IMR-90 (cell line): Measurements from ENCODE around the gene PTTG1IP2. TPM values are rescaled to one million over a fixed set of nuclear protein-coding genes. Genes with fewer than 3 reads are reported as not detected.

Experiments
- ATAC-seq: fragments of 200-7000 bp; cut with Tn5 transposase; 2 replicates; pipeline ENCODE4 v1.9.1; 2020; ENCODE audit warnings: low read depth, mild to moderate bottlenecking, moderate library complexity
- BruUV-seq: library from RNA; stranded (reverse); fragments of 400-500 nt; replicated peaks from 2 replicates; lab custom pipeline; 2021; lab: Mats Ljungman, UMichigan
- CTCF ChIA-PET: fragments of 300-600 bp; formaldehyde crosslinking; extraction: SDS; loops from one replicate; lab custom pipeline; 2021; ENCODE audit warnings: antibody characterized with exemption; lab: Yijun Ruan, JAX
- POLR2A ChIA-PET: fragments of 300-600 bp; sonication (Branson Sonifier 250); formaldehyde crosslinking; loops from one replicate; lab custom pipeline; 2022; ENCODE audit warnings: antibody characterized with exemption; ENCODE audit not compliant: unreplicated experiment; lab: Charles Lee
- DNase-seq: peaks from one replicate; pipeline ENCODE4 v3.0.0; 2013
- H2AFZ ChIP-seq: replicated peaks from 2 replicates; pipeline ENCODE3; 2013; ENCODE audit warnings: low read length, mild to moderate bottlenecking; ENCODE audit not compliant: poor library complexity
- H2AK5ac ChIP-seq: 2 replicates; pipeline ENCODE4 v1.6.1; 2013; ENCODE audit warnings: low read depth, low read length, inconsistent platforms
- H2AK9ac ChIP-seq: replicated peaks from 2 replicates; pipeline ENCODE3; 2013; ENCODE audit warnings: mild to moderate bottlenecking, low read depth, low read length, moderate library complexity; ENCODE audit not compliant: poor library complexity
- H2BK120ac ChIP-seq: 2 replicates; pipeline ENCODE4 v1.6.1; 2013; ENCODE audit warnings: low read depth, low read length, inconsistent platforms
- H2BK15ac ChIP-seq: 3 replicates; pipeline ENCODE4 v1.6.1; 2013; ENCODE audit warnings: low read depth, low read length, inconsistent platforms
- H2BK20ac ChIP-seq: 2 replicates; pipeline ENCODE4 v1.6.1; 2013; ENCODE audit warnings: low read depth, mild to moderate bottlenecking, inconsistent platforms, low read length, moderate library complexity
- H2BK5ac ChIP-seq: 2 replicates; pipeline ENCODE4 v1.6.1; 2013; ENCODE audit warnings: mild to moderate bottlenecking, low read depth, low read length, inconsistent platforms; ENCODE audit not compliant: poor library complexity, severe bottlenecking
- H3K14ac ChIP-seq: replicated peaks from 2 replicates; pipeline ENCODE4 v1.6.1; 2013; ENCODE audit warnings: low read depth, low read length, inconsistent platforms
- H3K18ac ChIP-seq: 2 replicates; pipeline ENCODE4 v1.6.1; 2013; ENCODE audit warnings: low read depth, low read length, control low read depth
- H3K23ac ChIP-seq: 2 replicates; pipeline ENCODE4 v1.6.1; 2013; ENCODE audit warnings: low read depth, low read length, inconsistent platforms
- H3K27ac ChIP-seq: 2 replicates; pipeline ENCODE4 v1.5.1; 2013; ENCODE audit warnings: mild to moderate bottlenecking, control low read depth, low read length; ENCODE audit not compliant: insufficient read depth
- H3K27me3 ChIP-seq: 2 replicates; pipeline ENCODE4 v1.6.1; 2013; ENCODE audit warnings: low read length; ENCODE audit not compliant: control insufficient read depth, insufficient read depth
- H3K36me3 ChIP-seq: 2 replicates; pipeline ENCODE4 v1.6.1; 2013; ENCODE audit warnings: low read length, mixed read lengths; ENCODE audit not compliant: control insufficient read depth, insufficient read depth
- H3K4ac ChIP-seq: 2 replicates; pipeline ENCODE4 v1.6.1; 2013; ENCODE audit warnings: low read depth, low read length, inconsistent platforms
- H3K4me1 ChIP-seq: 2 replicates; pipeline ENCODE4 v1.6.1; 2013; ENCODE audit warnings: low read length, mixed read lengths; ENCODE audit not compliant: control insufficient read depth, insufficient read depth
- H3K4me2 ChIP-seq: 2 replicates; pipeline ENCODE4 v1.6.1; 2013; ENCODE audit warnings: low read depth, mild to moderate bottlenecking, control low read depth, low read length, moderate library complexity
- H3K4me3 ChIP-seq: 2 replicates; pipeline ENCODE4 v1.5.1; 2013; ENCODE audit warnings: low read depth, mild to moderate bottlenecking, control low read depth, low read length, moderate library complexity; ENCODE audit not compliant: insufficient read depth
- H3K56ac ChIP-seq: 2 replicates; pipeline ENCODE4 v1.6.1; 2013; ENCODE audit warnings: low read length, inconsistent platforms; ENCODE audit not compliant: insufficient read depth; ENCODE audit errors: extremely low read depth
- H3K79me1 ChIP-seq, 2 experiments: 2 replicates each; pipeline ENCODE4 v1.6.1; 2013; ENCODE audit warnings: low read length in 2 of 2, inconsistent platforms in 1 of 2, low read depth in 1 of 2
- H3K9ac ChIP-seq: 2 replicates; pipeline ENCODE4 v1.6.1; 2013; ENCODE audit warnings: low read depth, low read length, control low read depth
- H3K9me1 ChIP-seq: 2 replicates; pipeline ENCODE4 v1.6.1; 2013; ENCODE audit warnings: low read length, inconsistent platforms; ENCODE audit not compliant: insufficient read depth
- H3K9me3 ChIP-seq: 2 replicates; pipeline ENCODE4 v1.6.1; 2013; ENCODE audit warnings: low read length; ENCODE audit not compliant: control insufficient read depth, insufficient read depth
- H4K20me1 ChIP-seq: 2 replicates; pipeline ENCODE4 v1.6.1; 2013; ENCODE audit warnings: low read length, inconsistent platforms; ENCODE audit not compliant: insufficient read depth
- H4K5ac ChIP-seq: 2 replicates; pipeline ENCODE4 v1.6.1; 2013; ENCODE audit warnings: mild to moderate bottlenecking, low read depth, low read length, control low read depth
- H4K8ac ChIP-seq, 2 experiments: 2 replicates each; pipeline ENCODE4 v1.6.1; 2013; ENCODE audit warnings: low read depth in 2 of 2, low read length in 2 of 2, control low read depth in 1 of 2, inconsistent platforms in 1 of 2
- H4K91ac ChIP-seq: 2 replicates; pipeline ENCODE4 v1.6.1; 2013; ENCODE audit warnings: low read depth, low read length, inconsistent platforms; ENCODE audit not compliant: insufficient read depth
- BHLHE40 ChIP-seq: fragments of 150-350 bp; IDR thresholded peaks from 2 replicates; pipeline ENCODE4 v1.6.1; 2016; ENCODE audit warnings: mild to moderate bottlenecking, low read depth, low read length
- CEBPB ChIP-seq: IDR thresholded peaks from 2 replicates; pipeline ENCODE4 v1.6.1; 2012; ENCODE audit warnings: low read depth, low read length, improper control_type of control experiment
- CHD1 ChIP-seq: IDR thresholded peaks from 2 replicates; pipeline ENCODE4 v1.6.1; 2012; ENCODE audit warnings: low read depth, low read length, improper control_type of control experiment
- CTCF ChIP-seq: conservative IDR thresholded peaks from 2 replicates; pipeline ENCODE4 v1.5.1; 2012; ENCODE audit warnings: mild to moderate bottlenecking, low read depth, low read length, improper control_type of control experiment
- FOS ChIP-seq: fragments of 150-350 bp; IDR thresholded peaks from 2 replicates; pipeline ENCODE4 v1.6.1; 2016; ENCODE audit warnings: low read depth, low read length
- MAFK ChIP-seq: IDR thresholded peaks from 2 replicates; pipeline ENCODE4 v1.6.1; 2012; ENCODE audit warnings: low read depth, low read length, improper control_type of control experiment
- MAZ ChIP-seq: IDR thresholded peaks from 2 replicates; pipeline ENCODE4 v1.6.1; 2012; ENCODE audit warnings: low read depth, mild to moderate bottlenecking, low read length, improper control_type of control experiment, moderate library complexity, borderline replicate concordance
- MXI1 ChIP-seq: IDR thresholded peaks from 2 replicates; pipeline ENCODE4 v1.6.1; 2012; ENCODE audit warnings: low read depth, mild to moderate bottlenecking, low read length, moderate library complexity, borderline replicate concordance
- NFE2L2 ChIP-seq: fragments of 150-350 bp; IDR thresholded peaks from 2 replicates; pipeline ENCODE4 v1.6.1; 2016; ENCODE audit warnings: low read depth, mild to moderate bottlenecking, low read length
- POLR2A ChIP-seq: IDR thresholded peaks from 2 replicates; pipeline ENCODE4 v1.6.1; 2012; ENCODE audit warnings: mild to moderate bottlenecking, low read depth, low read length
- RAD21 ChIP-seq: IDR thresholded peaks from 2 replicates; pipeline ENCODE4 v1.6.1; 2012; ENCODE audit warnings: low read length, improper control_type of control experiment
- RCOR1 ChIP-seq: IDR thresholded peaks from 2 replicates; pipeline ENCODE4 v1.6.1; 2012; ENCODE audit warnings: mild to moderate bottlenecking, low read length, improper control_type of control experiment; ENCODE audit not compliant: insufficient replicate concordance
- RFX5 ChIP-seq: IDR thresholded peaks from 2 replicates; pipeline ENCODE4 v1.8.0; 2012; ENCODE audit warnings: low read depth, mild to moderate bottlenecking, low read length, moderate library complexity
- SMC3 ChIP-seq: fragments of 150-350 bp; IDR thresholded peaks from 2 replicates; pipeline ENCODE4 v1.6.1; 2016; ENCODE audit warnings: low read depth, mild to moderate bottlenecking, antibody characterized with exemption, low read length, moderate library complexity
- USF2 ChIP-seq: fragments of 150-350 bp; IDR thresholded peaks from 2 replicates; pipeline ENCODE4 v1.6.1; 2017; ENCODE audit warnings: mild to moderate bottlenecking, antibody characterized with exemption, low read length, low read depth
- WGBS, 2 experiments: methylation state at CpG; one replicate each; pipeline versions ENCODE4 v1.1.5 to v1.1.7; 2013; ENCODE audit warnings: missing lambda C conversion rate in 2 of 2; ENCODE audit not compliant: insufficient read length in 1 of 2; ENCODE audit errors: extremely low coverage in 2 of 2; 5-methylcytosine and 5-hydroxymethylcytosine counted together
- dilution Hi-C: fragments of 300-500 bp; cut with HindIII; formaldehyde crosslinking; loops from one replicate; pipeline ENCODE4 v1.14.3; 2018; ENCODE audit warnings: low sequenced_read_pairs; ENCODE audit not compliant: unreplicated experiment
- in situ Hi-C: fragments of 300-500 bp; cut with MboI; formaldehyde crosslinking; loops from 3 replicates; pipeline ENCODE4 v1.14.3; 2019; ENCODE audit warnings: low sequenced_read_pairs, inconsistent platforms, mixed read lengths
- intact Hi-C: fragments of 100-400 bp; cut with micrococcal nuclease; formaldehyde crosslinking; loops from 2 replicates; pipeline ENCODE4 v1.10.0; 2022
- polyA plus RNA-seq, 3 experiments: library from polyadenylated mRNA; depleted of rRNA; stranded (reverse); fragments of >200 nt; gene quantifications; 2 replicates each; pipeline ENCODE4 v1.2.3, GENCODE V29; 2012; ENCODE audit warnings: low replicate concordance in 1 of 3
- total RNA-seq: library from RNA; depleted of rRNA; stranded (reverse); fragments of >200 nt; gene quantifications from 2 replicates; pipeline ENCODE4 v1.2.3, GENCODE V29; 2012
- TF ChIP-seq, protein P1 (sequence below): fragments of 150-350 bp; IDR thresholded peaks from 2 replicates; pipeline ENCODE4 v1.6.1; 2016; ENCODE audit warnings: low read depth, mild to moderate bottlenecking, low read length, moderate library complexity, borderline replicate concordance

PTTG1IP2 gene
- total and polyA plus RNA-seq, 2 of the 4 experiments (the other 2 are of a cell fraction): not detected

GRCh38 chr7:90458104-90458503, 11.3 kb upstream of the PTTG1IP2 start:
- Histone ChIP-seq H2BK15ac (no peak overlapping the region), H3K36me3 (no peaks in the 10 kb centered on the region), H2BK20ac (no peak overlapping the region), H3K56ac (no peak overlapping the region), H3K23ac (no peak overlapping the region), H3K4ac (no peak overlapping the region), H3K9me1 (no peaks in the 10 kb centered on the region), H4K5ac (no peak overlapping the region), H2AK9ac (no peak overlapping the region), H4K8ac (no peak overlapping the region), H2AK5ac (no peak overlapping the region), H4K20me1 (no peaks in the 10 kb centered on the region), H3K4me2 (no peak overlapping the region), H4K91ac (no peak overlapping the region), H3K18ac (no peak overlapping the region), H3K79me1 (no peaks in the 10 kb centered on the region), H3K4me1 (no peaks in the 10 kb centered on the region), H2BK120ac (no peak overlapping the region), H3K27me3 (no peaks in the 10 kb centered on the region), H3K14ac (no peak overlapping the region), H2BK5ac (no peak overlapping the region), H3K4me3 (no peak overlapping the region), H2AFZ (no peak overlapping the region), H3K27ac (no peak overlapping the region), H3K9ac (no peak overlapping the region), H3K9me3 (no peaks in the 10 kb centered on the region)
- TF ChIP-seq MXI1: no peak
- TF ChIP-seq BHLHE40: no peak
- TF ChIP-seq, protein P1, sequence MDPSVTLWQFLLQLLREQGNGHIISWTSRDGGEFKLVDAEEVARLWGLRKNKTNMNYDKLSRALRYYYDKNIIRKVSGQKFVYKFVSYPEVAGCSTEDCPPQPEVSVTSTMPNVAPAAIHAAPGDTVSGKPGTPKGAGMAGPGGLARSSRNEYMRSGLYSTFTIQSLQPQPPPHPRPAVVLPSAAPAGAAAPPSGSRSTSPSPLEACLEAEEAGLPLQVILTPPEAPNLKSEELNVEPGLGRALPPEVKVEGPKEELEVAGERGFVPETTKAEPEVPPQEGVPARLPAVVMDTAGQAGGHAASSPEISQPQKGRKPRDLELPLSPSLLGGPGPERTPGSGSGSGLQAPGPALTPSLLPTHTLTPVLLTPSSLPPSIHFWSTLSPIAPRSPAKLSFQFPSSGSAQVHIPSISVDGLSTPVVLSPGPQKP: no peak
- TF ChIP-seq SMC3: no peak
- no peak for TF ChIP-seq NFE2L2
- TF ChIP-seq MAFK: no peak
- TF ChIP-seq CHD1: no peak
- TF ChIP-seq RAD21: no peak
- no peak for TF ChIP-seq FOS
- TF ChIP-seq RFX5: no peak
- no peak for TF ChIP-seq MAZ
- TF ChIP-seq RCOR1: no peak
- TF ChIP-seq USF2: no peak
- no peak for TF ChIP-seq POLR2A
- TF ChIP-seq CTCF: no peak
- no peak for TF ChIP-seq CEBPB
- BruUV-seq: no TSS peak
- ATAC-seq: no peak
- in situ Hi-C loops (loop anchor here (10.0 kb wide), 1 partner anchor 567 kb away; no protein-coding TSS in a partner anchor), dilution Hi-C loops (no loop called here), intact Hi-C loops (loop anchor here (10.0 kb wide), 1 partner anchor 307 kb away; no protein-coding TSS in a partner anchor)
- no peak for DNase-seq
- CTCF ChIA-PET: no interaction called here
- POLR2A ChIA-PET: no interaction called here
- WGBS, 2 experiments: no CpG with 5 or more reads among the region's 2 CpGs
